Measurements from ENCODE around the gene SDF4. TPM values are rescaled to one million over a fixed set of nuclear protein-coding genes. Genes with fewer than 3 reads are reported as not detected.

Gene SDF4
- total and polyA plus RNA-seq, 2 of the 13 experiments (the other 11 are each of a cell fraction or from before 2014, with no cell fraction given) = 80.8 to 107 TPM

DNA sequence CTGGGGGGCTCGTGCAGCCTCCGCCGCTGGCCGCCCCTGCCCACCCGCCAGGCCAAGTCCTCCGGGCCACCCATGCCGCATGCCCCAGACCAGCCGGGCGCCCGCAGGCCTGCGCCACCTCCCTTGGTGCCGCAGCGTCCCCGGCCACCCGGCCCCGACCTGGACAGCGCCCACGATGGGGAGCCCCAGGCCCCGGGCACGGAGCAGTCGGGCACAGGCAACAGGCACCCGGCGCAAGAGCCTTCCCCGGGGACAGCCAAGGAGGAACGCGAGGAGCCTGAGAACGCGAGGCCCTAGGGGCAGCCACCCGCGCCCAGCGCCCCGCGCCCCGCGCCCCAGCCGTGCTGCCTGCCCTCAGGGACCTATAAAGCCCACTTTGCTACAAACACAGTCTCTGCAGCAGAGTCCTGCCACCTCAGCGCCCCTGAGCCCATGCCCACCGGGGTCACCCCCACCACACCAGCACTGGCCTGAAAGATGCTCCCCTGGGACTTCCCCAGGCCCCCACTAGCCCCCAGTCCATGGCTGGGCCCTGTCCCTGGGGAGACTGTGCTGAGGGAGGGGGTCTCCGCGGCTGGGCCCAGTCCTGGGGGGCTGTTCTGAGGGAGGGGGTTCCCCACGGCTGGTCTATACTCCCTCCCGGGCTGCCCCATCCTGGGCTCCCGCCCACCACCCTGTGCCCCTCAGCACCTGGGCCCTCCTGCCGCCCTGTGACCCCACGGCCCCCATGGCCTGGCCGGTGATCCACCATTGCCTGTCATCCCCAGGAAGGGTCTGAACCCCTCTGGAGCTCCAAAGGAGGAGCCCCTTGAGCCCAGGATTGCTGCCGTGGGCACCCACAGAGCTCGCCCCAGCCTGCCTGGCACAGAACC is 34.0 kb downstream of the SDF4 start:
- no peak for FAIRE-seq
- no peak overlapping the region for H3K27ac ChIP-seq (ENCODE audit: extremely low read length, insufficient read depth, low read length)

DNA sequence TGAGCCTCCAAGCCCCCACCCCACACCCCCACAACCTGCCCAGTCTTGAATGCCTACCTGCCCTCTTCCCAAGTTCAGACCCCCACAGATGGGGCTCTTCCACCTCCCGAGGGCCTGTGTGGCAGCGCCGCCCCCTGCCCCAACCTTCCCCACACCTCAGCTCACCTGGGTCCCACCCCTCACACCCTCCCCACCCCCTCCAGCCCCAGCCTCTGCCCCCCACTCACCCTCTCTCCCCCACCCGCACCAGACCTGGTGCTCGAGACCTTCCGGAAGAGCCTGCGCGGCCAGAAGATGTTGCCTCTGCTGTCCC is 34.7 kb downstream of the SDF4 start:
- Histone ChIP-seq H2AFZ (ENCODE audit: low read length) (no peak overlapping the region), H4K20me1 (ENCODE audit: insufficient read depth, low read length) (no peaks in the 10 kb centered on the region), H3K4me2 (ENCODE audit: low read depth, low read length) (no peak overlapping the region), H3K9ac (ENCODE audit: insufficient read depth, low read depth, low read length) (no peak overlapping the region), H3K27ac (ENCODE audit: extremely low read length, insufficient read depth, low read length) (no peak overlapping the region), H3K27me3 (ENCODE audit: control insufficient read depth in 1 of 2, insufficient read depth in 2 of 2, low read length in 2 of 2) (peaks cover 16 to 32% of the 10 kb centered on the region in 2 experiments; a peak in 4 of 5 replicates), H3K36me3 (replicated peaks in 1 of 2; ENCODE audit: control insufficient read depth in 1 of 2, insufficient read depth in 2 of 2, low read length in 2 of 2) (no peaks in the 10 kb centered on the region), H3K4me3 (replicated peaks in 1 of 3; ENCODE audit: insufficient read depth in 1 of 3, low read depth in 2 of 3, low read length in 3 of 3) (no peak overlapping the region), H3K79me2 (ENCODE audit: insufficient read depth, low read length) (no peaks in the 10 kb centered on the region), H3K9me3 (ENCODE audit: low read length) (peaks cover 11% of the 10 kb centered on the region), H3K4me1 (ENCODE audit: insufficient read depth, low read length) (peaks cover 22% of the 10 kb centered on the region)
- in situ Hi-C loops (cut with HindIII; ENCODE audit: extremely low pct_ligation_motif_present, low pct_unique_long_range_greater_than_20kb) = no loop called here
- no TSS peak for BruUV-seq (replicated peaks)
- DNase-seq (ENCODE audit: low spot score) (no peak), ATAC-seq (no peak), FAIRE-seq (no peak)
- WGBS (ENCODE audit: low lambda C conversion rate) = 76% methylated on average over 8 of the region's 8 CpGs
- POLR2A ChIA-PET = no interaction called here
- CTCF ChIA-PET (ENCODE audit: low intra/inter-chr PET ratio, low total read pairs) = no interaction called here
- intact Hi-C loops (cut with micrococcal nuclease; ENCODE audit: unreplicated experiment) = no loop called here
- no peak for TF ChIP-seq ZNF562 (CRISPR knock-in tag; IDR thresholded peaks at IDR 0.05; ENCODE audit: borderline replicate concordance)
- no peak for TF ChIP-seq CBFB (CRISPR knock-in tag; IDR thresholded peaks at IDR 0.05)
- TF ChIP-seq ZNF543 (CRISPR knock-in tag; IDR thresholded peaks at IDR 0.05) = no peak
- TF ChIP-seq POLR2AphosphoS5 (IDR thresholded peaks at IDR 0.05; ENCODE audit: low read depth, low read length) = no peak
- no peak for TF ChIP-seq ZSCAN20 (CRISPR knock-in tag; IDR thresholded peaks at IDR 0.05; ENCODE audit: borderline replicate concordance)
- no peak for TF ChIP-seq ZFP36 (IDR thresholded peaks at IDR 0.05; ENCODE audit: borderline replicate concordance, low read depth, low read length, partially characterized antibody)
- TF ChIP-seq MATR3 (CRISPR knock-in tag; IDR thresholded peaks at IDR 0.05) = no peak
- TF ChIP-seq, protein P1, sequence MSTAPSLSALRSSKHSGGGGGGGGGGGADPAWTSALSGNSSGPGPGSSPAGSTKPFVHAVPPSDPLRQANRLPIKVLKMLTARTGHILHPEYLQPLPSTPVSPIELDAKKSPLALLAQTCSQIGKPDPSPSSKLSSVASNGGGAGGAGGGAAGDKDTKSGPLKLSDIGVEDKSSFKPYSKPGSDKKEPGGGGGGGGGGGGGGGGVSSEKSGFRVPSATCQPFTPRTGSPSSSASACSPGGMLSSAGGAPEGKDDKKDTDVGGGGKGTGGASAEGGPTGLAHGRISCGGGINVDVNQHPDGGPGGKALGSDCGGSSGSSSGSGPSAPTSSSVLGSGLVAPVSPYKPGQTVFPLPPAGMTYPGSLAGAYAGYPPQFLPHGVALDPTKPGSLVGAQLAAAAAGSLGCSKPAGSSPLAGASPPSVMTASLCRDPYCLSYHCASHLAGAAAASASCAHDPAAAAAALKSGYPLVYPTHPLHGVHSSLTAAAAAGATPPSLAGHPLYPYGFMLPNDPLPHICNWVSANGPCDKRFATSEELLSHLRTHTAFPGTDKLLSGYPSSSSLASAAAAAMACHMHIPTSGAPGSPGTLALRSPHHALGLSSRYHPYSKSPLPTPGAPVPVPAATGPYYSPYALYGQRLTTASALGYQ (CRISPR knock-in tag; IDR thresholded peaks at IDR 0.05) = no peak
- TF ChIP-seq HMG20B (CRISPR knock-in tag; conservative IDR thresholded peaks at IDR 0.05) = no peak
- no peak for TF ChIP-seq ZSCAN30 (CRISPR knock-in tag; IDR thresholded peaks at IDR 0.05)
- no peak for TF ChIP-seq ZNF484 (CRISPR knock-in tag; IDR thresholded peaks at IDR 0.05; ENCODE audit: borderline replicate concordance, low read depth)
- TF ChIP-seq ZNF781 (CRISPR knock-in tag; IDR thresholded peaks at IDR 0.05; ENCODE audit: borderline replicate concordance, not compliant biosample characterization) = no peak

More for the DNA sequence above, 34.0 kb downstream of the SDF4 start:
- Histone ChIP-seq H3K9me3 (ENCODE audit: low read length) (peaks cover 11% of the 10 kb centered on the region), H3K4me1 (ENCODE audit: insufficient read depth, low read length) (peaks cover 22% of the 10 kb centered on the region), H3K36me3 (replicated peaks in 1 of 2; ENCODE audit: control insufficient read depth in 1 of 2, insufficient read depth in 2 of 2, low read length in 2 of 2) (no peaks in the 10 kb centered on the region), H2AFZ (ENCODE audit: low read length) (no peak overlapping the region), H3K79me2 (ENCODE audit: insufficient read depth, low read length) (no peaks in the 10 kb centered on the region), H4K20me1 (ENCODE audit: insufficient read depth, low read length) (no peaks in the 10 kb centered on the region), H3K27me3 (ENCODE audit: control insufficient read depth in 1 of 2, insufficient read depth in 2 of 2, low read length in 2 of 2) (peaks cover 16 to 34% of the 10 kb centered on the region in 2 experiments; a peak in 4 of 5 replicates), H3K9ac (ENCODE audit: insufficient read depth, low read depth, low read length) (no peak overlapping the region), H3K4me2 (ENCODE audit: low read depth, low read length) (no peak overlapping the region), H3K4me3 (replicated peaks in 1 of 3; ENCODE audit: insufficient read depth in 1 of 3, low read depth in 2 of 3, low read length in 3 of 3) (no peak overlapping the region)
- TF ChIP-seq, protein P2, sequence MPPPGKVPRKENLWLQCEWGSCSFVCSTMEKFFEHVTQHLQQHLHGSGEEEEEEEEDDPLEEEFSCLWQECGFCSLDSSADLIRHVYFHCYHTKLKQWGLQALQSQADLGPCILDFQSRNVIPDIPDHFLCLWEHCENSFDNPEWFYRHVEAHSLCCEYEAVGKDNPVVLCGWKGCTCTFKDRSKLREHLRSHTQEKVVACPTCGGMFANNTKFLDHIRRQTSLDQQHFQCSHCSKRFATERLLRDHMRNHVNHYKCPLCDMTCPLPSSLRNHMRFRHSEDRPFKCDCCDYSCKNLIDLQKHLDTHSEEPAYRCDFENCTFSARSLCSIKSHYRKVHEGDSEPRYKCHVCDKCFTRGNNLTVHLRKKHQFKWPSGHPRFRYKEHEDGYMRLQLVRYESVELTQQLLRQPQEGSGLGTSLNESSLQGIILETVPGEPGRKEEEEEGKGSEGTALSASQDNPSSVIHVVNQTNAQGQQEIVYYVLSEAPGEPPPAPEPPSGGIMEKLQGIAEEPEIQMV (CRISPR knock-in tag; IDR thresholded peaks at IDR 0.05; ENCODE audit: low read depth) = no peak
- TF ChIP-seq ZNF547 (CRISPR knock-in tag; IDR thresholded peaks at IDR 0.05) (no peak), ZMYM2 (CRISPR knock-in tag; IDR thresholded peaks at IDR 0.05) (no peak), ZFP62 (CRISPR knock-in tag; IDR thresholded peaks at IDR 0.05) (no peak), STAG1 (CRISPR knock-in tag; IDR thresholded peaks at IDR 0.05) (no peak), RBAK (CRISPR knock-in tag; IDR thresholded peaks at IDR 0.05) (no peak), ZFP82 (CRISPR knock-in tag; IDR thresholded peaks at IDR 0.05; ENCODE audit: borderline replicate concordance) (no peak)
- ChIA-PET POLR2A (no interaction called here), CTCF (ENCODE audit: low intra/inter-chr PET ratio, low total read pairs) (no interaction called here)
- intact Hi-C loops (cut with micrococcal nuclease; ENCODE audit: unreplicated experiment) (no loop called here), in situ Hi-C loops (cut with HindIII; ENCODE audit: extremely low pct_ligation_motif_present, low pct_unique_long_range_greater_than_20kb) (no loop called here)
- no TSS peak for BruUV-seq (replicated peaks)
- DNase-seq (ENCODE audit: low spot score) (no peak), ATAC-seq (no peak)
- WGBS (ENCODE audit: low lambda C conversion rate) = 76% methylated on average over 10 of the region's 48 CpGs
